NCI-H2029 (cell line): ENCODE results near the gene SCMH1.
A peak's percentile ranks its signal among the peaks of the same experiment; 100 is the strongest.
"Not testable (repeated sequence)": the region's sequence is repeated elsewhere in the genome, so short reads cannot be mapped to it uniquely, and the experiment has no call there.

Experiments used
- DNase-seq: peaks from one replicate; lab custom pipeline; 2025; lab: John Stamatoyannopoulos, UW

The SCMH1 gene

DNA sequence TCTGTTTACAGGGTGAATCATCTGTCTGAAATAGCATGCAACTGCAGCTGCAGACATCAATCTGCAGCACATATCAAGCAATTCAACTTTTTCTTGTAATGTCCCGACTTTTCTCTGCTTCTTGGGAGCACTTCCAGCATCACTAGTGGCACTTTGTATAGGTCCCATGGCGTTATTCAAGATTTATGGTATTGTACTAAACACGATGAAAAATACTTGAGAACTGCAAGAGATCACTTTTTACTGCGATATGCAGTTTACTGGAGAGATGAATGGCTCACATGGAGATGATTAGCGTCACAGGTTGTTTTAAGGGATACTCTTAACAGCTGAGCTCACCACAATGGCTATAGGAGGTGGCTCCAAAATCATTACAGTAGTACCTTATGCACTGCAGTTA lies 7.2 kb upstream of the SCMH1 start:
- no peak for DNase-seq

GRCh38 chr1:41246568-41246967 lies 4.5 kb upstream of the SCMH1 start:
- no peak for DNase-seq

GRCh38 chr1:41245659-41246058 lies 3.6 kb upstream of the SCMH1 start:
- DNase-seq = no peak

DNA sequence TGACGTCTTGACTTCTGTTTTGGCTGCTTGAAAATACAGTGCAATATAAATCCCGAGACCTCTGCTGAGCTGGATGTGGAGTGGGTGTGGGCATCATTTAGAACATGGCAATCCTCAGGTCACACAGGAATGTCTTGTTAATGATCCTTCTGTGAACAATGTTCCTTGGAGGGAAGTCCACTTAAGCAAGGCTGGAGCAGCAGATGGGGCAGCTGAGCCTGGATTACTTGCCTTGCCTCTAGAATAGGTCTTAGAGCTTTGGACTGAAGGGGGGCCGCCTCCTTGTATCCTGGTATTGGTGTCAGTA lies 926 bp upstream of the SCMH1 start:
- DNase-seq = no peak

DNA sequence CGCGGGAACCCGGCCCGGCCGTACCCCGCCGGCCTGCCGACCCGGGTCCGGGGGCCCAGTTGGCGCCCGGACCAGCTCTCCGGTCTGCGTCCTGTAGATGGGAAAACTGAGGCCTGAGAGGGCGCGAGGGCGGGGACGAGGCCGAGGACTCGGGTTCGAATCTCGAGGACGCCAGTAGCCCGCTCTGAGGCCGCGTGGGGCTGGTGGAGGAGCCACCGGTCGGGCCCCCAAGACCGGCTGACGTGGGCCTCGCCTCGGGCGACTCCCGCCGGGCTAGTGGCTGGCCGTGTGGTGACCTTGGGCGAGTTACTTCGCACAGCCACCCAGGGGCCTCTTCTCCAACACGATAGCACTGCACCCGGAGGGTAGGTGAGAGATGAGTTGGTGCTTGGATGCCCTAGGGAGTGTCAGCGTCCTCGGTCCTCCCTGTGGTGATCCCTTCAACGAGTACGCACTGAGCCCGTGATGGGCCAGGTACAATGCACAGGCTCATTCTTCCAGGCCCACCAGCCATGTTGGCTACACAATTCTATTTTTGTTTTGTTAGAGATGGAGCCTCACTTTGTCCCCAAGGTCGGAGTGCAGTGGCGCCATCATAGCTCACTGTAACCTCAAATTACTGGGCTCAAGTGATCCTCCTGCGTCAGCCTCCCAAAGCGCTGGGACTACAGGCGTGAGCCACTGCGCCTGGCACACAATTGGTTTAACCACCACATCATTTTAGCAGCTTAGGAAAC lies 404 bp upstream of the SCMH1 start:
- DNase-seq = peak; percentile 90

DNA sequence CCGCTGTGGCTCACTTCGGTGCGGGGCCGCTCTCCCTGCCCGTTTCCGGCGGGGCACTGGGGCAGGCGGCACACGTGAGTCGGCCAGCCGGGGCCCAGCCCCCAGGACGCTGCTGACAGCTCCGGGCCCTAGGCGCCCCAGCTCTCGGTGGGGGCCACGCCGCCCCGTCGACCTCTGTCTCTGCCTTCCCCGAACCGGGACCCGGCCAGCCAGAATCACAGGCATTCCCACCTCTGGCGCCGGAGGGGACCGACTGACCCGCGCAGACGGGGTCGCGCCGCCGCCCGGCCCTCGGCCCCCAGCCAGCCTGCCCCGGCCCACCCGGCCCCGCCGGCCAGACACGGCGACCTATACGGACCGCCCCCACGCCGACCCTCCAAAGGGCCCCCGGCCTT lies 755 bp downstream of the SCMH1 start:
- peak; percentile 94 for DNase-seq

GRCh38 chr1:41240781-41241353 lies 1.2 kb downstream of the SCMH1 start:
- no peak for DNase-seq

- DNase-seq = peak; percentile 48
Measured at GRCh38 chr1:41239988-41240610, 2.0 kb downstream of the SCMH1 start.

DNA sequence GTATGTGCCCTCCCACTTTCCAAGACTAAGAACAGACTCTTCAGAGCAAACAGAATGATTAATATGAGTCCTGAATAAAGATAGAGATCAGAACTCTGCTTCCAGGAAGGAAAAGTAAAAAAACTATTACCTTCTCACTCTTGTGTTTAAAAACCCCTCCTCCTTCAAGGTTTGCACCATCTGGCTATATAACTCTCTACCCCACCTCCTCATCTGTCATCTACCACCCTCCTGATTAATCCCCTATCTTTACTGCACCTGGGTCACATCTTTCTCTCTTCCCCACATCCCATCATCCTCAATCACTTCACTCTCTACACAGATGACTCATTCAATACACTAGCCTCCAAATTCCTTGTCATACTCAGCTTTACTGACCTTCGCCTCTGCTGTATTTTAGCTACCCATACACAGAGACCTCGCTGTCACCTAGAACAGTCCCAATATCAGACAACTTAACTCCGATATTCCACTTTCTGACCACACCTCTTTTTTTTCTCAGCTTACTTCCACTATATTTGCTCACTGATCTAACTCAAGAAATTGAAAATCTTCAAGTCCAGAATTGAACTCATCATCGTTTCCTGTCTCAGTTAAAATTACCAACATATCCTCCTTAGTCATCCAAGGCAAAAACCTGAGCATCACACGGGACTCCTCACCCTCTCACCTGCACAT lies 3.7 kb downstream of the SCMH1 start:
- DNase-seq = no peak

DNA sequence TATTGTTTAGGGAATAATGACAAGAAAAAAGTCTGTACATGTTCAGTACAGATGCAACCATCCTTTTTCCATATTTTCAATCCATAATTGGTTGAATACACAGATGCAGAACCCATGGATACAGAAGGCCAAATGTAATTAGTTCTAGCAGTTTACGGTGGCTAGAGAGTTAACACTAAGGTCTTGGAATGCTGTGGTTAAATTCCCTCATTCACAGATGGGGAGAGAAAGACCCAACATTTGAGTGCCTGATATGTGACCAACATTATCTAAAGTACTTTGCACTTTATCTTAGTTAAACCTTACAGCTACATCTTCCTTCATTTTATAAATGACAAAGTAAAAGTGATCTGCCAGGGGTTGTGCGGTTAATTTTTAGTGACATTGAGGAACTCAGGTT lies 5.3 kb downstream of the SCMH1 start:
- DNase-seq = no peak

DNA sequence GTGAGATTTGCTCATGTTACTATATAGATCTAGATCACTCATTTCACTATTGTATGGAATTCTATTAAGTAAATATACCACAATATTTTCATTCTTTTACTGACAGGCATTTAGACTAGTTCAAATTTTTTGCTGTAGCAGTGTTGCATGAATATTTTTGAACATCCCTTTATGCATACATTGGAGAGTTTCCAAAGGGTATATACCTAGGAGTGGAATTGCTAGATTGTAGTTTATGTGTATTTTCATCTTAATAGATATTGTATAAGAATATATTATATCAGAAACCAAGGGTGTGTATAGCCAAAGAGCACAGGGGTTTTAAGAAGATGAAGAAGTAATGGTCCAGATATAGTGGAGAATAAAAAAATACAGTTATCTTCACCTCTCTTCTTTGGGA lies 6.2 kb downstream of the SCMH1 start:
- no peak for DNase-seq

DNA sequence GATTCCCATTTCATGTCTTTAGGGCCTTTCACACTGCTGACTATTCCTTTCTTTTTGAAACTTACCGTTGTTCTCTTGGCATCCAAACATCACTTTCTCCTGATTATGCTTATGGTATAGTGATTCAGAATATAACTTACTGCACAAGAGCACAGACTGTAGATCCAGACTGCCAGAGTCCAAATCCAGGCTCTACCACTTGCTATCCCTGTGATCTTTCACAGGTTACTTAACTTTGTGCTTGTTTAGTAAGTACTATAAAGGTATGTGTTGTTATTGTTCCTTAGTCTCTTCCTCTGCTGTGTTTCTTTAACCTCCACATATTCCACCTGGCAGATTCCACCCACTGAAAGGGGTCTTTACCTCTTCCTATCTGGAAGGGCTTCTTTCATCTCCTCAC lies 8.4 kb downstream of the SCMH1 start:
- no peak for DNase-seq

DNA sequence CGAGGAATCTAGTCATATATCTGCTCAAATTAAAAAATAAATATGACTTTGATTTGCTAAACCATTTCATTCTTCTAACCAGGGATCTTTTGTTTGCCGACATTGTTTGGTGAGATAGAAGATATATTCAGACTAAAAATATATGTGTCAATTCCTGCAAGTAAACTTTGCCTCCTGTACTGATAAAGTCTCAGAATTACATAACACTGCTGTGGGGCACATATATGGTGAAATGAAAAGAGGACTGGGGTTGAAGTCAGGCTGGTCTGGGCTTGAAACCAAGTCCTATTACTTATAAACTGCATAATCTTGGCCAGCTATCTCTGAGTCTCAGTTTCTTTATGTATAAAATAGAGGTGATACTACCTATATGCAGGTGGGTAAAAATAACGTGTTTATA lies 9.8 kb downstream of the SCMH1 start:
- DNase-seq = no peak

- no peak for DNase-seq
Measured at GRCh38 chr1:41230656-41231055, 11.4 kb downstream of the SCMH1 start.

DNA sequence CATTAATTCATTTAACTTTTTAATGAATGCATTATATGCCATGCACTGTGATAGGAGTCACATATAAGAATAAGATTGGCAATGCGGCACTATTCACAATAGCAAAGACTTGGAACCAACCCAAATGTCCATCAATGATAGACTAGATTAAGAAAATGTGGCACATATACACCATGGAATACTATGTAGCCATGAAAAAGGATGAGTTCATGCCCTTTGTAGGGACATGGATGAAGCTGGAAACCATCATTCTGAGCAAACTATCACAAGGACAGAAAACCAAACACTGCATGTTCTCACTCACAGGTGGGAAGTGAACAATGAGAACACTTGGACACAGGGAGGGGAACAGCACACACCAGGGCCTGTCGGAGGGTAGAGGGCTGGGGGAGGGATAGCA lies 12.9 kb downstream of the SCMH1 start:
- DNase-seq = not testable (repeated sequence)

DNA sequence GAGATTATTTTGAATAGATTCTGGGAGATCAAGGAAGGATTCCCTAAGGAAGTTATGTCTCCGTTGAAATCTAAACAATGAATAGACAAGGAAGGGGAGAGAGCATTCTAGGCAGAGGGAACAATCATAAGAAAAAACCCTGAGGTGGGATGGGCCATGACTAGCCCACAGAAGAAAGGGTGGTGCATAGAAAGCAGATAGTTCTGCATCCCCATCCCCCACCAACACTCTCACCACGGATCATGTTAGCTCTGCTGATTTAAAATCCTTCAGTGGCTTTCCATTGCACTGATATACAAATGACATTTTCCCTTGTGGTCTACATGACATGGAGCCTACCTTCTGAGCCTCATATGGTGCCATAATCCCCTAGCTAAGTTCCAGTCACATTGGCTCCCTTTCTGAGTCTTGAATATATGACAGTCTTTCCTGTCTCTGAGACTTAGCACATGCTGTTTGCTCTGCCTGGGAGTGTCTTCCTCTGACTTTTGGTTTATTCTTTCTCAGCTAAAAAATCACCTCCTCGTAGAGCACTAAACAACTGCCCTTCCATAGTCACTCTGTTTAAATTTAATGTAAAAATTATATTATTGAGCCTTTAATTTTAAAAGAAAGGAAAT lies 15.2 kb downstream of the SCMH1 start:
- DNase-seq = no peak

GRCh38 chr1:41225495-41225894 lies 16.6 kb downstream of the SCMH1 start:
- no peak for DNase-seq

DNA sequence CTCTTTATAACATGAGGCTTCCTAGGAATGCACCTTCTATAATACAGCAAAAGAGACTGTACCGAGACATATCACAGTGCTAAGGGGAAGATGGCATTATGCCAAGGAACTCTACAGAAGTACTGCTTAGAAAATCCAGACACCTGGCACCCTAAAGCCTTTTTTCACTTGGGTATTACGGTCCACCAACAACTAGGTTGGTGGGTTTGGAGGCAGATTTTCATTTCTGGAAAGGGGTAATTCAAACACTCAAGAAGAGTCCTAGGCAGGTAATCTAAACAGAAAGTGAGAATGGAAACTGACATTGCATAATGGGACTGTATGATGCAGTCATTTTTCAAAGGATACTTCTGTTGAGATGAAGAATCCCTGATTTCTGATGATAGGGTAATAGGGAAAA lies 19.6 kb downstream of the SCMH1 start:
- peak; percentile 99 for DNase-seq

DNA sequence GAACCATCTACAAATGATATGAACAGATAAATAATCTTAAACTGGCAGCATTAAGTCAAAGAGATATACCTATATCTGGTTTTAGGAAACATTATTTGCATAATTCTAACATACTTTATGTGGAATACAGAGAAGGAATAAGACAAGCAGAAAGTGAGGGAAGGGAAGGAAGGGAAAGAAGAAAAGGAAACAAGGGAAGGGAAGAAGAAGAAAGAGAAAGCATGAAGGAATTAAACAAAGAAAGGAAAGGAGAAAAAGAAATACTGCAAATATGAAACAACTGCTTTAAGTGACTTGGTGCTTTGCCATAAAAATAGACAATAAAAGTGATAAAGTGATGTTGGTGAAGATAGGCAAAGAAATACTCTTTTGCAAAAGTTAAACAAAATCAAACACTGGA lies 20.1 kb downstream of the SCMH1 start:
- DNase-seq = no peak

DNA sequence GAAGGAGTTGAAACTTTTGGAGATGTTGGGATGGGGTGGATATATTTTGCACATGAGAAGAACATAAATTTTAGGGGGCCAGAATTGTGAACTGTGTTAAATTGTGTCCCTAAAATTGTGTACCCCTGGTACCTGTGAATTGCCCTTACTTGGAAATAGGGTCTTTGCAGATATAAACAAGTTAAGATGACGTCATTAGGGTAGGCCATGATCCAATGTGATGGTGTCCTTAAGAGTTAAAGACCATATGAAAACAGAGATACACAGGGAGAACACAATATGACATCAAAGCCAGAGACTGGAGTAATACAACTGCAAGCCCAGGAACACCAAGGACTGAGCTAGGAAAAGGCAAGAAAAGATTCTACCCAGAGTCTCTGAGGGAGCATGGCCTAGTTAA lies 24.0 kb downstream of the SCMH1 start:
- no peak for DNase-seq

GRCh38 chr1:41217441-41217840 lies 24.7 kb downstream of the SCMH1 start:
- no peak for DNase-seq

- no peak for DNase-seq
Measured at GRCh38 chr1:41215623-41216022, 26.5 kb downstream of the SCMH1 start.

DNA sequence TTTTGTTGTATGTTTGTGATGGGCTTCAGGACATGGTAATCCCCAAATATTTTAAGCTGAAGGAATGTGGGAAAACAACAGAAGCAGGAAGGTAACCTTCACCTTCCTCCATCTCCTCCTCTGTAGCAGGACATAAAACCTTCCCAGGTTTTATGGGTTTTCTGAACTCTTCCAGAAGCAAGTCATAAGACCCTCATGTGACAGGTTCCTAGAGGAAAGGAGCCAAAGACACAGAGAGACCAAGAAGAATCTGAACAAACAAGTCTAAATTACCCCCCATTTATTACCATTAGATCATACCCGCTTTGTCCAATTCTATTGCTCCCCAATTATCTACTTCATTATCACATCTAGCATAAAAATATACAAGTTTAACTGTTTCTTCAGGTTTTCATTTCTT lies 28.8 kb downstream of the SCMH1 start:
- DNase-seq = no peak
